ENCODE data around the gene ADI1. TPM values are rescaled to one million over a fixed set of nuclear protein-coding genes. Genes with fewer than 3 reads are reported as not detected.

ADI1 gene
- total and polyA plus RNA-seq, 10 of the 15 experiments (the other 5 are each of a cell fraction or from before 2014, with no cell fraction given): 4.4 to 78.7 (median 17.2) TPM

GRCh38 chr2:3476985-3477327 lies 42.4 kb downstream of the ADI1 start (continued):
- TF ChIP-seq ZNF687 (IDR thresholded peaks at IDR 0.05): no peak
- no peak for TF ChIP-seq SP1 (IDR thresholded peaks at IDR 0.05; ENCODE audit: low read depth, low read length)
- no peak for TF ChIP-seq PAX5 (IDR thresholded peaks at IDR 0.05; ENCODE audit: borderline replicate concordance, low read depth, low read length)
- TF ChIP-seq PKNOX1 (IDR thresholded peaks at IDR 0.05): no peak
- TF ChIP-seq USF2 (IDR thresholded peaks at IDR 0.05; ENCODE audit: borderline replicate concordance, low read depth, low read length): no peak
- TF ChIP-seq MTA3 (IDR thresholded peaks at IDR 0.05; ENCODE audit: borderline replicate concordance, low read length): no peak

- no peaks in the 10 kb centered on the region for H3K27me3 ChIP-seq (replicated peaks in 1 of 2; ENCODE audit: control insufficient read depth in 2 of 2, insufficient read depth in 2 of 2, low read length in 1 of 2)
- no peak for FAIRE-seq
- H4K20me1 ChIP-seq (ENCODE audit: control insufficient read depth, insufficient read depth): no peaks in the 10 kb centered on the region
- H2AFZ ChIP-seq (ENCODE audit: control insufficient read depth, low read depth, low read length): no peak overlapping the region
- ChIA-PET POLR2A (no interaction called here), CTCF (no interaction called here), SMC1A (ENCODE audit: uncharacterized antibody, unreplicated experiment) (no interaction called here), RAD21 (ENCODE audit: unreplicated experiment) (no interaction called here)
- no peak overlapping the region for H3K4me2 ChIP-seq (ENCODE audit: control insufficient read depth, insufficient read depth)
- H3K4me1 ChIP-seq (ENCODE audit: control insufficient read depth, insufficient read depth, low read length): peaks cover 9% of the 10 kb centered on the region
- in situ Hi-C loops (cut with MboI): no loop called here
- intact Hi-C loops (cut with micrococcal nuclease; ENCODE audit: unreplicated experiment): no loop called here
- no peak for ATAC-seq
- BruUV-seq (replicated peaks): no TSS peak
- H3K79me2 ChIP-seq (ENCODE audit: control insufficient read depth, insufficient read depth, low read length): no peaks in the 10 kb centered on the region
- H3K27ac ChIP-seq (ENCODE audit: control insufficient read depth, insufficient read depth): no peak overlapping the region
- no peak overlapping the region for H3K4me3 ChIP-seq
- no peak overlapping the region for H3K9ac ChIP-seq (ENCODE audit: control insufficient read depth, insufficient read depth, low read length)
- DNase-seq (ENCODE audit: low read depth, low spot score): no peak
- 84% methylated on average over 14 of the region's 14 CpGs for WGBS (ENCODE audit: insufficient coverage, insufficient replicate concordance, low lambda C conversion rate, missing lambda C conversion rate)
- H3K36me3 ChIP-seq (ENCODE audit: control insufficient read depth in 2 of 2, insufficient read depth in 2 of 2, low read length in 1 of 2): peaks cover 6% of the 10 kb centered on the region in 2 experiments; a peak in 3 of 4 replicates
- TF ChIP-seq RCOR1 (conservative IDR thresholded peaks at IDR 0.05; ENCODE audit: low read depth, low read length) (no peak), USF2 (IDR thresholded peaks at IDR 0.05; ENCODE audit: borderline replicate concordance, low read depth, low read length) (no peak), CHD2 (IDR thresholded peaks at IDR 0.05; ENCODE audit: borderline replicate concordance, low read depth, low read length) (no peak), YY1 (IDR thresholded peaks at IDR 0.05; ENCODE audit: low read depth, low read length) (no peak), RBBP5 (conservative IDR thresholded peaks at IDR 0.05) (no peak)
- H3K9me3 ChIP-seq (replicated peaks; ENCODE audit: control insufficient read depth, insufficient read depth, low read length): no peaks in the 10 kb centered on the region
Measured at GRCh38 chr2:3476321-3476984, 42.9 kb downstream of the ADI1 start.
